ELF-1 (cell line): ENCODE results near the gene ARG2.
A peak's percentile ranks its signal among the peaks of the same experiment; 100 is the strongest.

Experiments used
- DNase-seq: peaks from one replicate; pipeline ENCODE4 v3.0.0-alpha.2; 2016; ENCODE audit warnings: low read depth, low spot score

ARG2 gene

GRCh38 chr14:67636361-67636919, 16.7 kb downstream of the ARG2 start:
- DNase-seq = no peak

GRCh38 chr14:67638642-67639041, 18.9 kb downstream of the ARG2 start:
- no peak for DNase-seq

GRCh38 chr14:67641480-67641879, 21.8 kb downstream of the ARG2 start:
- DNase-seq = no peak

GRCh38 chr14:67641902-67642749, 22.4 kb downstream of the ARG2 start:
- DNase-seq = no peak

- DNase-seq = no peak
These were observed 24.0 kb downstream of the ARG2 start for GRCh38 chr14:67643713-67644112.

GRCh38 chr14:67644428-67644827, 24.7 kb downstream of the ARG2 start:
- DNase-seq = no peak

- DNase-seq = no peak
These were observed 25.7 kb downstream of the ARG2 start for GRCh38 chr14:67645414-67645813.

- DNase-seq = no peak
These were observed 26.4 kb downstream of the ARG2 start for GRCh38 chr14:67646131-67646530.

- no peak for DNase-seq
These were observed 30.4 kb downstream of the ARG2 start for GRCh38 chr14:67650151-67650550.

GRCh38 chr14:67650694-67651093, 31.0 kb downstream of the ARG2 start:
- DNase-seq = no peak

- DNase-seq = no peak
These were observed 32.5 kb downstream of the ARG2 start for GRCh38 chr14:67652189-67652588.

- no peak for DNase-seq
These were observed 34.0 kb downstream of the ARG2 start for GRCh38 chr14:67653651-67654280.

GRCh38 chr14:67663633-67664032, 43.9 kb downstream of the ARG2 start:
- DNase-seq = no peak

- no peak for DNase-seq
These were observed 46.1 kb downstream of the ARG2 start for GRCh38 chr14:67665868-67666267.

- DNase-seq = peak; percentile 44
These were observed 47.2 kb downstream of the ARG2 start for GRCh38 chr14:67666750-67667449.

- DNase-seq = no peak
These were observed 48.8 kb downstream of the ARG2 start for GRCh38 chr14:67668559-67668958.

GRCh38 chr14:67673451-67673850, 53.7 kb downstream of the ARG2 start:
- no peak for DNase-seq

GRCh38 chr14:67674139-67674479, 54.4 kb downstream of the ARG2 start:
- DNase-seq = peak; percentile 79

- DNase-seq = peak; percentile 91
These were observed 54.9 kb downstream of the ARG2 start, which contains the start of gene VTI1B for GRCh38 chr14:67674480-67675218. Gene VTI1B, minus strand, starts transcription at chr14:67674632. Its CDS starts 143 bp downstream, at chr14:67674489.

GRCh38 chr14:67675219-67675582, 55.5 kb downstream of the ARG2 start:
- DNase-seq = no peak

GRCh38 chr14:67679006-67679405, 59.3 kb downstream of the ARG2 start:
- DNase-seq = no peak
